ENCODE measurements around the gene CMPK2.

CMPK2 gene

DNA sequence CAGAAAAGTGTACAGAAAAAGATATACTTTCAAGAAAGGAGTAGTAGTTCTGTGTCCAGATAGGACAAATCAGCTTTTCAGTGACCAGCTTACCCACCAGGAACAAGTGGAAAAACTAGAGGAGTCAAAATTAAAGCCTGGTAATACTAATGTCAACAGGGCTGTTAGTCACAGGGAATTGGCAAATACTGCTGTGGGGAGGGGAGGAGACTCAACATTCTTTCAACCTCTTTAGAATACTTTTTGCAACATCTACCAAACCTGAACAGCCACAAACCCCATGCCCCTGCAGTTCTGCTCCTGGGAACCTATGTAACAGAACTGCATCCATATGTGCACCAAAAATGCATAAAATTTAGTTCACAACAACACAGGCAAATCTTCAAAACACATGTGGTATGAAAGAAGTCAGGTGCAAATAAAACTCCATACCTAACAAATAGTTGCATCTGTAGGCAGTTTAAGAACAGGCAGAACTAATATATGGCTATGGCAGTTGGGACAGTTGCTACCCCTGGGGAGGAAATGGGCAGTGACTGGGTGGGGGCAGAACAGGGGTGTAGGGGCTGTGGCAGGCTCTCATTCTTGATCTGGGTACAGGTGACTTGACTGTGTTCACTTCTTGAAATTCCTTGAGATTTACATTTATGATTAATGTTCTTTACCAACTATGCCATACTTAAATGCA is 9.7 kb downstream of the CMPK2 start:
- H3K27ac ChIP-seq (ENCODE audit: low read depth, low read length), result no peak overlapping the region
- peaks cover 5% of the 10 kb centered on the region for H3K36me3 ChIP-seq (ENCODE audit: control insufficient read depth, insufficient read depth, low read length)
- no peaks in the 10 kb centered on the region for H3K27me3 ChIP-seq (ENCODE audit: control insufficient read depth, insufficient read depth, low read length)
- H3K9ac ChIP-seq (ENCODE audit: low read length), result no peak overlapping the region
- no peaks in the 10 kb centered on the region for H3K4me1 ChIP-seq (ENCODE audit: control insufficient read depth, insufficient read depth, low read length)
- no peak overlapping the region for H3K4me3 ChIP-seq (ENCODE audit: low read length)

DNA sequence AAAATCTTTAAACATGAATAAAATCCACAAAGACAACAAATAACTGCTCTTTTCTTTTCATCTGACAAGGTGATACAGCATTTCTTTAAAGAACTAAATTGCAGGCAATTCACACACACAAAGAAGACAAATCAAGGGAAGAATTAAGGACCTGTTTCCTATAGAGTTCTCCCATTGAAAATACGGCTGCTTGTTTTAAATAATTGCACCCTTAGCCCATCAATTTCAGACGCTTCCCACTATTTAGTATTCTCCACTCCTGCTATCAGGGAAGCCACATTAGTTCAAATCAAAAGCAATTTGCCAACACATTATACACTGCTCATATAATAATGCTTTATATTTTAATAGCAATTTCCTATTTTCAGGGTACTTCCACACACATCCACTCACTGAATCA is 11.3 kb downstream of the CMPK2 start:
- Histone ChIP-seq H3K9ac (ENCODE audit: low read length) (no peak overlapping the region), H3K27me3 (ENCODE audit: control insufficient read depth, insufficient read depth, low read length) (no peaks in the 10 kb centered on the region), H3K27ac (ENCODE audit: low read depth, low read length) (no peak overlapping the region), H3K4me1 (ENCODE audit: control insufficient read depth, insufficient read depth, low read length) (no peaks in the 10 kb centered on the region), H3K36me3 (ENCODE audit: control insufficient read depth, insufficient read depth, low read length) (peaks cover 7% of the 10 kb centered on the region), H3K4me3 (ENCODE audit: low read length) (no peak overlapping the region)

DNA sequence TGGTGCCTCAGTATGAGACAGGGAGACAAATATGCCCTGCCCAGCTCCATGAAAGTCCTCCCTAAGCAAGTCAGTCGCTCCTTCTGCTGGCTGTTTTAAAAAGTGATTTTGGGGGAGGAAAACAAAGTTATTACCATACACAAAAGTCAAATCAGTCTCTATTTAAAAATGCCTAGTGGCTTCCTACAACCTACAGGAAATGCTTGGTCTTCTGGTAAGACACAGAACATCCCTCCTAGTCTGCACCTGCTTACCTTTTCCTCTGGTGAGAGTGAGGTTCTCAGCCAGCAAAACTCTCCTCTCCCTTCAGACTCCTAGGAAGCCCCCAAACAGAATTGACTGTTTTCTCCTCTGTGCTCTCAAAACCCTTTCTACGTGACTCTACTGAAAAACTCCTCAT is 13.5 kb downstream of the CMPK2 start:
- Histone ChIP-seq H3K27me3 (ENCODE audit: control insufficient read depth, insufficient read depth, low read length) (no peaks in the 10 kb centered on the region), H3K9ac (ENCODE audit: low read length) (no peak overlapping the region), H3K4me1 (ENCODE audit: control insufficient read depth, insufficient read depth, low read length) (no peaks in the 10 kb centered on the region), H3K36me3 (ENCODE audit: control insufficient read depth, insufficient read depth, low read length) (peaks cover 16% of the 10 kb centered on the region), H3K27ac (ENCODE audit: low read depth, low read length) (no peak overlapping the region), H3K4me3 (ENCODE audit: low read length) (no peak overlapping the region)

DNA sequence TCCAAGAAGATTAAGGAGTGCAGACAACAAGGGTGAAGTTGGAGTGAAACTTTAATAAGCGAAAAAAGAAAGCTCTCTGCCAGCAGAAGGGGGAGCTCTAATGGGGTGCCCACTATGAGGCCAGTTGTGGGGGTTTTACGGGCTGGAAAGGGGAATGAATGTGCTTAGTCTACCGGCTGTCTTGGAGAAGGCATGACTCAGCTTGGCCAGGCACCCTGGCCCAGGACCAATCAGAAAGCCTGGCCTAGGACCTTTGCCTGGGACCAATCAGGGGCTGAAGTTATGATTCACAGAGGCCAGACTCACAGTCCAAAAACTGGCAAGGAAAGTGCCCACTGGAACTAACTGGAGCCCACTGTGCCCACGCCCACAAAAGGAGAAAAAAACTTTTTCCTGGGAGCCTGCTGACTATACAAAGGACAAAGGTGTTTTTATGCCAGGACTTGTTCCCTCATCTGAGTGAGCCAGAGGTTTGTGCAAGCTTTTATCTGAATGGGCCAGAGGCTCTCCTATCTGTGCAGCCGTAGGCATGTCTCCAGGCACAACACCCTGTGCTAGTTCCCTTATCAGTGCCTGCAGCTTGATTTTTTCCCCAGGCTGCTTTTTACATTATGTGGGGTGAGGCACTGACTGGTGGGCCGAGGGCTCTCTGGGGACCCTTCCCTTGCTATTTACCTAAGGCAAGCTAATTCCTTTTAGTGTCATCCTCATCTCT is 18.6 kb downstream of the CMPK2 start:
- H3K36me3 ChIP-seq (ENCODE audit: control insufficient read depth, insufficient read depth, low read length), result peaks cover 16% of the 10 kb centered on the region
- H3K27ac ChIP-seq (ENCODE audit: low read depth, low read length), result no peak overlapping the region
- H3K27me3 ChIP-seq (ENCODE audit: control insufficient read depth, insufficient read depth, low read length), result no peaks in the 10 kb centered on the region
- no peak overlapping the region for H3K4me3 ChIP-seq (ENCODE audit: low read length)
- H3K9ac ChIP-seq (ENCODE audit: low read length), result no peak overlapping the region
- no peaks in the 10 kb centered on the region for H3K4me1 ChIP-seq (ENCODE audit: control insufficient read depth, insufficient read depth, low read length)

DNA sequence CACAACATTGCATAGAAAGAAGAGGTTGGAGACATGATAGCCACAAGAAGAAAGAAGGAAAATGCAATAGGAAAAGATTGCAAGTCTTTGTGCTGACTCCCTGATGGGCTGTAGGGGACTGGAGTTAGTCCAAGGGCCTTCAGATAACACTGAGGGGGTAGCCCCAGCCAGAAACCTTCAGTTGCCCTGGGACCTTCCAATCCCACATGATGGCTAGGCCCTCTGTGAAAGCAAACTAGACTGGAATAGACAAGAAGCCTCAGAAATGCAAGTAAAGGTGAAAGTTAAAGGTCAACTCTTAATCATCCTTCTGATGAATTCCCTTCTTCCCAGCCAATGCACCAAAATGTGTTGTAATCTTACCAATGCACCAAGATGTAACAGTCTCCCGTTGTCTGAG is 19.2 kb downstream of the CMPK2 start:
- Histone ChIP-seq H3K9ac (ENCODE audit: low read length) (no peak overlapping the region), H3K4me1 (ENCODE audit: control insufficient read depth, insufficient read depth, low read length) (no peaks in the 10 kb centered on the region), H3K4me3 (ENCODE audit: low read length) (no peak overlapping the region), H3K27me3 (ENCODE audit: control insufficient read depth, insufficient read depth, low read length) (no peaks in the 10 kb centered on the region), H3K36me3 (ENCODE audit: control insufficient read depth, insufficient read depth, low read length) (peaks cover 16% of the 10 kb centered on the region), H3K27ac (ENCODE audit: low read depth, low read length) (no peak overlapping the region)

DNA sequence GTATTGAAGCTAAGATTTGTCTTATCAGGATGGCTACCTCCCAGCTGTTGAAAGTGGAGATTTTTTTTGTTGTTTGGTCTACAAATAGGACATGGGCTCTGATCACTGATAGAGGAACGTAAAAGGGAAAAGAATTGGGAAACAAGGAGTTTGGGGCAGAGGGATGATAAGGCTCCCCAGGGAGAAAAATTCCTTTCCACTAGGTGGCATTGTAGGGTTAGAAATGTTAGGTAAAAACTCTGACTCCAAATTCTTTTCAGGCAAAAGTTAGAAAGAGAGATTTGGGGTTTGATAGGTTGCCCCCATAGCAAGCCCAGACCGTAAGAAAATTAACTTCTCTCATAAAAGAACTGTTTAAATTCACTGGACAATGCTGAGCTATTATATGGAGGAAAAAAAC is 19.8 kb downstream of the CMPK2 start:
- Histone ChIP-seq H3K4me1 (ENCODE audit: control insufficient read depth, insufficient read depth, low read length) (no peaks in the 10 kb centered on the region), H3K9ac (ENCODE audit: low read length) (no peak overlapping the region), H3K36me3 (ENCODE audit: control insufficient read depth, insufficient read depth, low read length) (peaks cover 11% of the 10 kb centered on the region), H3K4me3 (ENCODE audit: low read length) (no peak overlapping the region), H3K27me3 (ENCODE audit: control insufficient read depth, insufficient read depth, low read length) (no peaks in the 10 kb centered on the region), H3K27ac (ENCODE audit: low read depth, low read length) (no peak overlapping the region)

DNA sequence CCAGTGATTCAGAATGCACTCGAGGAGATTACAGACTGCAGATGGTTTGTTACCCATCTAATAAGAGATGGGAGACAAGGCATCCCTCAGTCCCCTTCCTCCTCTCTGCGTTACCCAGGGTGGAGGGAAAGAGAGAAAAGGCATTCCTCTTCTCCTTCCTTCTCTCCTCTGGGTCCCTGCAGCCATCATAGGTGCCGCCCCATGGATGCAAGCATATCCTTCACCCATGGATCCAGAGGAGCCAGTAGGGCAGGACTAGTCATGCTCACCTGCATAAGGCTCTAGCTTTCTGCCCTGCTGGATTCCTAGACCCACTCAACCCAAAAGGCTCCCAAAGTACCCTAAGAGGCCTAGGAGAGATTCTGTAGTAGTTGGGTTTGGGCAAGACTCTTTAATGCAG is 20.4 kb downstream of the CMPK2 start:
- Histone ChIP-seq H3K4me3 (ENCODE audit: low read length) (no peak overlapping the region), H3K4me1 (ENCODE audit: control insufficient read depth, insufficient read depth, low read length) (no peaks in the 10 kb centered on the region), H3K27ac (ENCODE audit: low read depth, low read length) (no peak overlapping the region), H3K27me3 (ENCODE audit: control insufficient read depth, insufficient read depth, low read length) (no peaks in the 10 kb centered on the region), H3K9ac (ENCODE audit: low read length) (no peak overlapping the region), H3K36me3 (ENCODE audit: control insufficient read depth, insufficient read depth, low read length) (peaks cover 11% of the 10 kb centered on the region)

DNA sequence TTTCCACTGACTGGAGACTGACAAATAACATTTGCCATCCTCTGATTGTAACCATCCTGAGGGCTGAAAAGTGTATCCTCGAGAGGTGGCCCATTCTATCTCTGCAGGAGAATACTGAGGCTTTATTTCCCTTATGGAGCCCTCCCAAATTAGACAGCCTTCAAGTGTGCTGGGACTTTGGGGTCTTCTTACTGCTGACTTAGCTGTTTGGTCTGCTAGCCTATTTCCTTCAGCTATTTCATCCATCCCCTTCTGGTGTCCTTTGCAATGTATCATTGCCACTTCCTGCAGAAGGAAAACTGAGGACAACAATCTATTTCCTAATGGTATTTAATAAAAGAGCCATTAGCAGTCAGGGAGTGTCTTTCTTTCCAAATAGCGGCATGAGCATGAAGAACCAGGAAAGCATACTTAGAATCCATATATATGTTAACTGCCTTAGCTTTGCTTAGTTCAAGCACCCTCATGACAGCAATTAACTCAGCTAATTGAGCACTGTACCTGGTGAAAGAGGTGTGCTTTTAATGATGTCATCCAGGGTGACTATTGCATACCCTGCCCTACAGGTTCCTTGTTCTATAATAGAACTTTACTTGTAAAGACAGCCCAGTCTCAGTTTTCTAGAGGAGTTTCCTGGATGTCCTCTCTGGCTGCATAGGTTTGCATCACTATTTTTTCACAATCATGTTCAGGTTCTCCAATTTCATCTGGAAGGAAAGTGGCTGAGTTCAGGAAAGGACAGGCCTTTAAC is 24.0 kb downstream of the CMPK2 start:
- H3K27ac ChIP-seq (ENCODE audit: low read depth, low read length), result no peak overlapping the region
- H3K36me3 ChIP-seq (ENCODE audit: control insufficient read depth, insufficient read depth, low read length), result no peaks in the 10 kb centered on the region
- no peak overlapping the region for H3K9ac ChIP-seq (ENCODE audit: low read length)
- H3K27me3 ChIP-seq (ENCODE audit: control insufficient read depth, insufficient read depth, low read length), result no peaks in the 10 kb centered on the region
- H3K4me3 ChIP-seq (ENCODE audit: low read length), result no peak overlapping the region
- no peaks in the 10 kb centered on the region for H3K4me1 ChIP-seq (ENCODE audit: control insufficient read depth, insufficient read depth, low read length)

DNA sequence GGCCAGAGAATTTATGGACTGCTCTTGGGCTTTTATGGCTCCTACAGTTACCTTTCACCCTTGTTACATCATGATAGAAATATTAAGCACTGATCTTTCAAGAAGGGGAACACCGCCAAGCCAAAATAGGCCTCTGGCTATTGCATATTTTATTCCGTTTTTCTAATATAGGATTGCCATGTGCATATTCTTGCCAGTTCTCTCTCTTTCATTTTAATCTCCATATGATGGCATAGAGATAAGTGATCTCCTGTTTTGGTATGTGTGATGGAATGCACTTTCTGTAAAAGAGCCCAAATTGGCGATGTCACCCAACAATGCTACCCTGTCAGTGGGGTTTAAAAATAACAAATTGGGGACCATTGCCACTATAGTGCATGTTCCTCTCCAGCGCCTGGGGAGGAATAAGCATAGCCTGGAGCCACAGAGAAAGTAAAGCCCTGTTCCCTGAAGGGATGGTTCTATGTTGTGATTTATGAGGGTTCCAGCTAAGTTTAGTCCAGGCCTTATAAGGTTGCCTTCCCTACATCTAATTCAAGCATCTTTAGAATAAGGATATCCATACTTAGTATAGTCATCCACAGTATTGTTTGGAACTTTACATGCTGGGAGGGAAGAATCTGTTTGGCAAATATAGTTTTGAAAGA is 26.9 kb downstream of the CMPK2 start:
- Histone ChIP-seq H3K9ac (ENCODE audit: low read length) (no peak overlapping the region), H3K4me1 (ENCODE audit: control insufficient read depth, insufficient read depth, low read length) (no peaks in the 10 kb centered on the region), H3K36me3 (ENCODE audit: control insufficient read depth, insufficient read depth, low read length) (no peaks in the 10 kb centered on the region), H3K27me3 (ENCODE audit: control insufficient read depth, insufficient read depth, low read length) (no peaks in the 10 kb centered on the region), H3K4me3 (ENCODE audit: low read length) (no peak overlapping the region), H3K27ac (ENCODE audit: low read depth, low read length) (no peak overlapping the region)

DNA sequence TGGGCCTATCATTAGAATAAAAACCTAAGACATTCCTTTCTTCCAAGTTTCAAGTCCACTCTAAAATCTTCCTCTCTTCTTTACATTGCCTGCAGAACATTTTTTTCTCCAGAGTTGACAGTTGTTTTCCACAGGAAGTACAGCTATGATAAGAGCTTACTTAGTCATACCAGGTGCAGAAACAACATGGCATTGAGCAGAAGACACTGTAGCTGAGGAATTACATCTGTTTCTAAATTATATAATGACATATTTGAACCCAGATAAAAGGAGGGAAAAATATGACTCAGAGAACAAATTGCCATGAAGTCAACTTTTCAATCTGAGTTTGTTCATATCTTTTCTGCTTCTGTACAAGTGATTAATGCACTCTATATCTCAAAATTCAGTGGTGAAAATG is 30.2 kb downstream of the CMPK2 start:
- Histone ChIP-seq H3K4me1 (ENCODE audit: control insufficient read depth, insufficient read depth, low read length) (no peaks in the 10 kb centered on the region), H3K27ac (ENCODE audit: low read depth, low read length) (no peak overlapping the region), H3K27me3 (ENCODE audit: control insufficient read depth, insufficient read depth, low read length) (no peaks in the 10 kb centered on the region), H3K36me3 (ENCODE audit: control insufficient read depth, insufficient read depth, low read length) (no peaks in the 10 kb centered on the region), H3K4me3 (ENCODE audit: low read length) (no peak overlapping the region), H3K9ac (ENCODE audit: low read length) (no peak overlapping the region)

DNA sequence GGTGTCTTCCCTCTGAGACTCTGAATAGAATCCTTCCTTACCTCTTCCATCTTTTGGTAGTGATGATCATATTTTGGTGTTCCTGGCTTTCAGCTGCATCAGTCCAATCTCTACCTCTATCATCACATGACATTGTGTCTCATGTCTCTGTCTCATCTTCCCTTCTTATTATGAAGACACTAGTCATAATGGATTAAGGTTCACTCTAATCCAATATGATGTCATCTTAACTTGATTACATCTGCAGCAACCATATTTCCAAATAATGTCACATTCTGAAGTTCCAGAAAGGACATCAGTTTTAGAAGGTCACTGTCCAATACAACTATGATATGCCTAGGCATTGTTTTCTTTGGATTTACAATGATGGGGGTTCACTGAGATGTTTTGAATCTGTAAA is 31.5 kb downstream of the CMPK2 start:
- Histone ChIP-seq H3K27ac (ENCODE audit: low read depth, low read length) (no peak overlapping the region), H3K27me3 (ENCODE audit: control insufficient read depth, insufficient read depth, low read length) (no peaks in the 10 kb centered on the region), H3K4me1 (ENCODE audit: control insufficient read depth, insufficient read depth, low read length) (no peaks in the 10 kb centered on the region), H3K9ac (ENCODE audit: low read length) (no peak overlapping the region), H3K36me3 (ENCODE audit: control insufficient read depth, insufficient read depth, low read length) (no peaks in the 10 kb centered on the region), H3K4me3 (ENCODE audit: low read length) (no peak overlapping the region)

DNA sequence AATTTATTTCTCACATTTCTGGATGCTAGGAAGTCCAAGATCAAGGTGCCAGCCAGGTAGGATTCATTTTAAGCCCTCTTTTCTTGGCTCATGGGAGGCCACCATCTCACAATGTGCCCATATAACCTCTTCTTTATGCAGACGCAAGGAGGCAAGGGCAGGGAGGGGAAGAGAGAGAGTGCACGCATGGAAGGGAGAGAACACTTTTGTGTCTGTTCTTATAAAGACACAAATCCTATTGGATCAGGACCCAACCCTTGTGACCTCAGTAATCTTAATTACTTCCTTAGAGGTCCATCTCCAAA is 32.5 kb downstream of the CMPK2 start:
- no peaks in the 10 kb centered on the region for H3K4me1 ChIP-seq (ENCODE audit: control insufficient read depth, insufficient read depth, low read length)
- H3K9ac ChIP-seq (ENCODE audit: low read length), result no peak overlapping the region
- H3K27me3 ChIP-seq (ENCODE audit: control insufficient read depth, insufficient read depth, low read length), result no peaks in the 10 kb centered on the region
- no peak overlapping the region for H3K27ac ChIP-seq (ENCODE audit: low read depth, low read length)
- H3K4me3 ChIP-seq (ENCODE audit: low read length), result no peak overlapping the region
- H3K36me3 ChIP-seq (ENCODE audit: control insufficient read depth, insufficient read depth, low read length), result no peaks in the 10 kb centered on the region
